HG03442 (cell line): ENCODE results near the gene ALOX5.
A peak's percentile ranks its signal among the peaks of the same experiment; 100 is the strongest.
"Not testable (repeated sequence)": the region's sequence is repeated elsewhere in the genome, so short reads cannot be mapped to it uniquely, and the experiment has no call there.

Source experiments
- ATAC-seq: cut with Tn5 transposase; IDR thresholded peaks from one replicate; pipeline ENCODE4 v1.9.1; 2021; ENCODE audit warnings: mild to moderate bottlenecking, moderate library complexity; ENCODE audit not compliant: unreplicated experiment

ALOX5 gene

GRCh38 chr10:45373576-45374349 lies at the start of gene ALOX5:
ALOX5 (plus strand) TSS chr10:45374216; CDS start chr10:45374280, 64 bp downstream.
- peak; percentile 50 for ATAC-seq

GRCh38 chr10:45325116-45325515 lies 48.9 kb upstream of the ALOX5 start:
- ATAC-seq: no peak

- ATAC-seq: not testable (repeated sequence)
These were observed 47.2 kb upstream of the ALOX5 start for GRCh38 chr10:45326864-45327263.

- not testable (repeated sequence) for ATAC-seq
These were observed 42.2 kb upstream of the ALOX5 start for GRCh38 chr10:45331824-45332223.

GRCh38 chr10:45339894-45340293 lies 34.1 kb upstream of the ALOX5 start:
- no peak for ATAC-seq

- ATAC-seq: not testable (repeated sequence)
These were observed 33.6 kb upstream of the ALOX5 start for GRCh38 chr10:45340420-45340819.

GRCh38 chr10:45346652-45347335 lies 27.2 kb upstream of the ALOX5 start:
- not testable (repeated sequence) for ATAC-seq

- ATAC-seq: not testable (repeated sequence)
These were observed 26.6 kb upstream of the ALOX5 start for GRCh38 chr10:45347464-45347863.

GRCh38 chr10:45348196-45348765 lies 25.7 kb upstream of the ALOX5 start:
- ATAC-seq: not testable (repeated sequence)

- ATAC-seq: peak; percentile 71
These were observed 20.8 kb upstream of the ALOX5 start for GRCh38 chr10:45353186-45353585.

GRCh38 chr10:45354261-45354660 lies 19.8 kb upstream of the ALOX5 start:
- ATAC-seq: no peak

- no peak for ATAC-seq
These were observed 18.5 kb upstream of the ALOX5 start for GRCh38 chr10:45355494-45355893.

- ATAC-seq: not testable (repeated sequence)
These were observed 15.1 kb upstream of the ALOX5 start for GRCh38 chr10:45358961-45359360.

GRCh38 chr10:45361983-45362799 lies 11.8 kb upstream of the ALOX5 start:
- ATAC-seq: not testable (repeated sequence)

GRCh38 chr10:45367643-45368042 lies 6.4 kb upstream of the ALOX5 start:
- ATAC-seq: not testable (repeated sequence)

GRCh38 chr10:45368181-45368580 lies 5.8 kb upstream of the ALOX5 start:
- ATAC-seq: no peak

- no peak for ATAC-seq
These were observed 3.6 kb upstream of the ALOX5 start for GRCh38 chr10:45370202-45370955.

GRCh38 chr10:45371560-45371959 lies 2.5 kb upstream of the ALOX5 start:
- ATAC-seq: no peak

GRCh38 chr10:45372251-45372951 lies 1.6 kb upstream of the ALOX5 start:
- ATAC-seq: no peak
